HTERT RPE-1 (cell line): ENCODE data around the gene NFKBIL1.
"Not testable (repeated sequence)": the region's sequence is repeated elsewhere in the genome, so short reads cannot be mapped to it uniquely, and the experiment has no call there.

Source experiments
- in situ Hi-C: fragments of 300-500 bp; cut with MboI; formaldehyde crosslinking; loops from 4 replicates; pipeline ENCODE4 v1.14.3; 2020; ENCODE audit warnings: low sequenced_read_pairs

The NFKBIL1 gene

DNA sequence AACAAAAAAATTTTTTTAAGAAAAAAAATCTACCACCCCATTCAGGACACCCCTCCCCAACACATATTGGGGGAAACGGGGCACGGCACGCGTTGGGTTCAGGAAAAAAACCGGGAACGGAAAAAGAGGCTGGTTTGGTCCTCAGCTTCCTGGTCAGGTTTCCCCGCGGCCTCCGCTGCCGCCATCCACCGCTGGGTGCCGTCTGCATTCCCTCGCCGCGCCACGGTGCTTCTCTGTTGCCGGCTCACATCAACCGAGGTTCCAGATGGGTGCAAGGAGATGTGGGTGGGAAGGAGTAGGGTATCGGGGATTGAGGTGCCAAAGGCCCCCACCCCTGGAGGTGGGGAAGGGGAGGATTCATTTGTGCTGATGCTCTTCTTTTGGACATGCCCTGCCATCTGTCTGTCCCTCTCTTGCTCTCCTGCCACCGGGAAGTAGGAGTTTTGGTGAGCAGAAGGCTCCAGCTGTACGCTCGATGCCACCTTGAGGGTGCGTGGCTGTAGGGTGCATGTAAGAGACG, 12.8 kb upstream of the NFKBIL1 start:
- in situ Hi-C loops = no loop called here

- in situ Hi-C loops = no loop called here
Measured at GRCh38 chr6:31535538-31536324, 11.7 kb upstream of the NFKBIL1 start.

DNA sequence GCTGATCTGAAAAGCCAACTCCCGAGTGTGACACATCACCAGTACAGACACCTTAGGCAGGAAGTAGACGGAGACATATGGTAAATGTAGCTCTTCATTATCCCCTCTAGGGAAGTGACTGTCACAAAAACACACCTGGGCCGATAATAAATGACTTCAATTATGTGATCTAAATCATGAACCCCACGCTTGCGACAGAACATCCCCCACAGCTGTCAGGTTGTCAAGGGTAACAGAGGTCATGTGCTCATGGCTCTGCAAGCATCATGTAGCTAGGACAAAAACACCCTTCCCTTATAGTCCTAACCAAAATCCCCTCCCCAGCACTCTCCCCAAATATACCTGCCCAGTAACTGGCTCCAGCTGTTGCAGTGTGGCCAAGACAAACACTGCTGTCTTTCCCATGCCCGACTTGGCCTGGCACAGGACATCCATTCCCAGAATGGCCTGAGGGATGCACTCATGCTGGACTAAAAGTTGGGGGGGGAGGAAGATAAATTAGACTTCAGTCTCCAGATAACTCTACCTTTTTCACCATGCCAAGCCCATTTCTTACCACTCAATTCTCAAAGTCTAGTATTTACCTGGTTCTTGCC, 8.5 kb upstream of the NFKBIL1 start:
- in situ Hi-C loops = no loop called here

GRCh38 chr6:31540640-31541039, 6.8 kb upstream of the NFKBIL1 start:
- in situ Hi-C loops = no loop called here

DNA sequence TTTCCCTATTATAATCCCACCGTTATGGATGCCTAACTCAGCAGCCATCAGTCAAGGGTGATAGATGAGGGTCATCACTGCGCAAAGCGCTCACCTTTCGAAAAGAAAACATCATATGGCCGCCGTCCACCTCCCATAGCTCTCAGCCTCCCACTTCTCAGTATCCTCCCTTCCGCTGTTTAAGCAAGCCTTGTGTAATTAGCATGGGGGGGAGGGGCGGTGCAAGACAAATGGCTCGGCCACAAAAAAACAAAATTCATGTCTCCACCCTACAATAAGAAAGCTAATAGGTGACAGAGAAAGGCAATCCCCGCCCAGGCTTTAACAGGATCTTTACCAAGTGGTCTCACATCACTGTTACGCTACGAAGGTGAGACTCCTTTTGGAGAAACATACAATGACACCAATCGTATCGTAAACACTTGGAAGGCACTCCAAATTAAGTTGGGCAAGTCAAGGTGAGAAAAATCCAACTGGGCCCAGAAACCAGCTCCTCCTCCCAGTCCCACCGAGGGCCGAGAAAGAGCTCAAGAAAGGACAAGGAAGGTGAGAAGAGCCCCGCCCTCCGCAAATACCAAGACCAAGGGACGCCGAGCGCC, 6.2 kb upstream of the NFKBIL1 start:
- in situ Hi-C loops = no loop called here

DNA sequence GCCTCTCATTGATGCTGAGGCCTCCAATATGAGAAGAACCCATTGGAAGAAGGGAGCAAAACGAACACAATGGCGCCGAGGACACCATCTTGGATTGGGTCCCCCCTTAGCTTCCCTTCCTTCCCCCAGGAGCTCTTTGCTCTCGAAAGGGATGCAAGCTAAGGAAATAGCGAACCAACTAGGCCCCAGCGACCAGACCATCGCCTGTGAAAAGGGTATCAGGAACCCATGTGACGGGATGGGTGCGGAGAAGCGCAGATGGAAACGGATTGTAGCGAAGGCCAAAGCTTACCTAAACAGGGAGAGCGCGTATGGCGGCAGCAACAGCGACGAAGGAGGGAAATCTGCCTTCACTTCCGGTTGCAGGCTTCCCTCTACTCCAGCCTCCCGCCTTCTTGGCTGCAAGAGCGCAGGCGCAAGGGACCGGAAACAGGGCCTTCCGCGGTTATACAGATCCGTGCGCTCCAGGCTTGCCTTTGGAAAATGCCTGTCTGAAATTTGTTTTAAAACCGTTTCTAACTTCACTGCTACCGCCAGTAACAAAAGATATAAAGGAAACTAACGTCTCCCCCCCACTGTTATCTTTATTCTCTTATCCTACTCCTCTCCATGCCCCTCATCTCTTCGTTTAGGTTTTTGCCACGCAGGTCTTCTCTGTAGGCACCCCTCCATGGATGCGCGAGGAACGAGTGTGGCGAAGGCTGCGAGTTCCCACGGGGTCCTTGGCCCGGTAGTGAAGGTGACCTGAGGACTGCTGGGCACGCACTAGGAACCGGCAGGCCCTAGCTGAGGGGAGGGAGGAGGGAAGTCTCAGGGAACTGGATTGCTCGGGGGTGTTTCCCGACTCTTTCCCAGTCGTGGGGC, 5.5 kb upstream of the NFKBIL1 start, which contains the start of gene DDX39B:
DDX39B (minus strand) TSS at position 346 of the 864 bp plus-strand sequence. CDS start 1,471 bp downstream, outside the sequence.
- in situ Hi-C loops = no loop called here

DNA sequence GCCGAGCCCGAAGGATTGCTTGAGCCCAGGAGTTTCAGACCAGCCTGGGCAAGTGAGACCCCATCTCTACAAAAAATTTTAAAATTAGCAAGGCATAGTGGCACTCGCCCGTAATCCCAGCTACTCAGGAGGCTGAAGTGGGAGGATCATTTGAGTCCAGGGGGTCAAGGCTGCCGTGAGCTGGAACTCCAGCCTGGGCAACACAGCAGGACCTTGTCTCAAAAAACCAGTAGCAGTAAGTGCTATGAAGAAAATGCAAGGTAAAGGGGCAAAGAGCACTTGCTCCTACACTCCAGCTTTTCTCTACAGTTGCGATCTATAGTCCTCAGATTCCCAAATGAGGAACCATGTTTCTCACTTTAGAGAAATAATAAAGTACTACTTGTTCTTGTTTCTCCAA, 3.8 kb upstream of the NFKBIL1 start:
- in situ Hi-C loops = no loop called here

- in situ Hi-C loops = no loop called here
Measured at GRCh38 chr6:31544676-31545075, 2.7 kb upstream of the NFKBIL1 start.

DNA sequence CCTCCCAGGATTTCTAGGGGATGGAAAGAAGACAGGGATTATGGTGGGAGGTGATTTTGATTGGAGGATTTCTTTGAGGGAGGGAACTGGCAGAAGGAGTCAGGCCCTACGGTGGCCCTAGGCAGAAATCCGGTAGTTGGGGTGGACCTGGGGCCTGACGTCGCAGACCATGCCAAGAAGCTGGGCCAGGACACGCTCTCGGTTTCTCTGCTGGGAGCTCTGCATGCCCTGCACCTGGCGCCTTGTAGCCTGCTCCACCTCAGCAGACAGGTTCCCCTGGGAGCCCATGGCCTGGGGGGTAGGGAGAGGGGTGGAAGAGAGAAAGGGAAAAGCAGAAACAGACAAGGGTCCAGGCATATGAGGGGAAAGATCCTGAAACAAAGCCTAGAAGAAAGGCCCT, 2.1 kb upstream of the NFKBIL1 start:
- in situ Hi-C loops = no loop called here

DNA sequence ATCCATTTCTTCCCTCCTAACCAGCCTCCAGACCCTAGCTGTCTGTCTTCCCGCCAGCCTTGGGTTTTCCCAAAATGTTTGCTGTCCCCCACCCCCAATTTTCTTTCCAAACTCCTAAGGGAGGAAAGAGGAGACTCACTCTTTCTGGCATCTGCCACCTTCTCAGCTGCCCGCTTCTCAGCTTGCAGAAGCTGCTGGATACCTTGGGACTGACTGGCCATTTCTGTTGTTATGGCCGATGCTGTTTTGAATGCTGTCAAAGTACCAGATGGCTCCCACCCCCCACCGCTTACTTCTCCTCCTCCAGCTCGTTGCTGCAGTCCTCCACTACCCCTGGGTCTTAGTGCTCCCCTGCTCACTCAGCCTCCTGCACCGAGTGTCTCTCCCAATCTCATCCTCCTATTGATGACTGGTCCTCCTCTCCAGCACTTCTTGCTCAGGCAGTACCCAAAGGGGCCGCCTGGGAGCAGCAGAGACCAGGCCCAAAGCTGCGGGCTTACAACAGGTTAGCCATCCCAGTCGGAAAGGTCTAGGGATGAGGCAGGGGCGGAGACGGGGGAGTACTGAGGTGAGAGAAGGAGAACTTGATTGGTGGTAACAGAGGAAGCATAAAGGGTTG, 960 bp upstream of the NFKBIL1 start, which contains the start of gene ATP6V1G2:
ATP6V1G2 (minus strand) TSS at position 270 of the 619 bp plus-strand sequence; CDS start at position 221, 49 bp downstream.
- in situ Hi-C loops = no loop called here

GRCh38 chr6:31547727-31548543, 527 bp downstream of the NFKBIL1 start:
- in situ Hi-C loops = no loop called here

- in situ Hi-C loops = no loop called here
Measured at GRCh38 chr6:31548544-31548873, 1.1 kb downstream of the NFKBIL1 start.

DNA sequence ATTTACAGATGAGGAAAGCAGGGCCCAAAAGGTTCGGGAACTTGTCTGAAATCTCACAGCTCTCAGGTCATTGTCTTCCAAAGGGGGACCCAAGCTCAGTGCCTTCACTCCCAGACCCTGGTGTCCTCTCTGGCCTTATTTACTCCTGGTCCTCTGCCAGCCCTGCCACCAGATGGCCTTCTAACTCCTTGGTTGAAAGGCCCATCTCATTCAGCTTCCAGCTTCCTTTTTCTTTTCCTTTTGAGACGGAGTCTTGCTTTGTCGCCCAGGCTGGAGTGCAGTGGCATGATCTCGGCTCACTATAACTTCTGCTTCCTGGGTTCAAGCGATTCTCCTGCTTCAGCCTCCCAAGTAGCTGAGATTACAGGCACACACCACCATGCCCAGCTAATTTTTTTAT, 4.0 kb downstream of the NFKBIL1 start:
- in situ Hi-C loops = not testable (repeated sequence)

DNA sequence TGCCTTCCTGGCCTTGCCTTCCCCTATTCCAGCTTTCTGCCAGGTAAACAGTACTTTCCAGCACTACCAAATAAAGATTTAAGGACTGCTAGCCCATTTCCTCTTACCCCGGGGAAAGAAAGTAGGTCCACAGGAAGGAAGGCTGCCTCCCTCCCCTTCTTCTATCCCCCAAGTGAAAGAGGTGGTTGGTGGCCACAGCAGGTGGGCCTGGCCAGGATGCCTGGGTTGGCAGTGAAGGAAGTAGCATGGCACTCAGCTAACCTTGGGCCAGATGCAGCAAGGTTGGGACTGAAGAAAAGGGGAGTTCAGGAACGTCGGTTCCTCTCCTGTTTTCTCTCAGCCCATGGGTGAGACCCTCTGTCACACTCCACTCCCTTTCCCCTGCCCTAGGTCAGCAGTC, 8.9 kb downstream of the NFKBIL1 start:
- in situ Hi-C loops = no loop called here

DNA sequence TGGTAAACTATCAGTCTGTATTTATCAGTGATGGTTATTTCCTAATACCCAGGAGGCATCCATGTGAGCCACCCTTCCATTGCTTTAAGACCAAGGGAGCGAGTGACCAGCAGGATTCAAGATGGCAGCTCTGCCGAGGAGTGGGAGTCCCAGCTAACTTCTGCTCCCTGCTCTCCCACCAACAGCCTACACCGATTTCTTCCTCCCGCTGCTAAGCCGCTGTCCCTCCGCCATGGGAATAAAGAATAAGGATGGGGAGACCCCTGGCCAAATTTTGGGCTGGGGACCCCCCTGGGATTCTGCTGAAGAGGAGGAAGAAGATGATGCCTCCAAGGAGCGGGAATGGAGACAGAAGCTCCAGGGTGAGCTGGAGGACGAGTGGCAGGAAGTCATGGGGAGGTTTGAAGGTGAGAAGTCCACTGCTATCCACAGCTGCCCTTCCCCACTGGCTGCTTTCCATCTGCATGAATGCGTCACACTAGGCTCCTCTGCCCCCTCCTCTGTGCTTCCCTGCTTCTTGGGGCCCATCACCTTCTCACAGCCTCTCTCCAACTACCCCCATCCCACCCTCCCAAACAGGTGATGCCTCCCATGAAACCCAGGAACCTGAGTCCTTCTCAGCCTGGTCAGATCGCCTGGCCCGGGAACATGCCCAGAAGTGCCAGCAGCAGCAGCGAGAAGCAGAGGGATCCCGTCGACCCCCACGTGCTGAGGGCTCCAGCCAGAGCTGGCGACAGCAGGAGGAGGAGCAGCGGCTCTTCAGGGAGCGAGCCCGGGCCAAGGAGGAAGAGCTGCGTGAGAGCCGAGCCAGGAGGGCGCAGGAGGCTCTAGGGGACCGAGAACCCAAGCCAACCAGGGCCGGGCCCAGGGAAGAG, 10.3 kb downstream of the NFKBIL1 start:
- in situ Hi-C loops = no loop called here

- in situ Hi-C loops = no loop called here
Measured at GRCh38 chr6:31558318-31558625, 10.9 kb downstream of the NFKBIL1 start.

DNA sequence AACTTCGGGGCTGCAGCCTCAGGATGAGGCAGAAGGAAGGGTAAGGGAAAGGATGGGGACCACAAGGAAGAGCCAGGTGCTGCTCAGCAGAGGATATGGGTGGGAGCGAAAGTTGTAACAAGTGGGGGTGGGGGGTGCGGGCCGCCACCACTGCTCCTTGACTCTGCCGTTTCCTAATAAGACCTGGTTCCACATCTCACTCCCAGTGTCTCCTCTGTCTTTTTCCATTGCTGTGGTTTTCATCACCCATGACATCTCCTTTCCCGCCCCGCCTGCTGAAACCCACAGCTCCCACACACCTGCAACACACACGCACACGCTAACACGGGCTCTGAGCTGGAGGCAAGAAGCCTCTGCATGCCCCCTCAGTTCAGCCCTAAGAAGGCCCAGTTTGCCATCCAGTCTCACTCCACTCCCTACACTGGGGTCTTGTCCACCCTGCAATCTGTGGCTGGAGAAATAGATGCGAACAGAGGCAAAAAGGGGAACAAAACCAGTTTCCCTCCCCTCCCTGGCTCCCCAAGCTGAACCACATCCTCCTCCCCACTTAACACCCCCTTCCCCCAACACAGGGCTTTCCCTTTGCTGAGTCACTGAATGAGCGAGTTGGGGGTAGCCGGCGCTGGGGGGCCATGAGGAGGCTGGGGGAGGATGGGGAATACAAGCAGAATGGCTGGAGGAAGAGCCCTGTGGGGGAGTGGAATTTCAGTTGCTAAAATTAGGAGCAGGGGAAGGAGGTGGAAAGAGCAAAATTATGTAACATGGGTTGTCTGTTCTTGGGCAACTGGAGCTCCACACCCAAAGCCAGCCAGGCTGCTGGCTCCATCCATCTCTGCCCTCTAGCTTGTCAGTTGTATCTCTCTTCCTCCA, 11.5 kb downstream of the NFKBIL1 start:
- in situ Hi-C loops = no loop called here

GRCh38 chr6:31559606-31559957, 12.2 kb downstream of the NFKBIL1 start:
- in situ Hi-C loops = no loop called here
